Measurements from ENCODE around the gene SIGLEC5.

SIGLEC5 gene

GRCh38 chr19:51586103-51586728 lies 44.0 kb downstream of the SIGLEC5 start:
- no peak for DNase-seq

GRCh38 chr19:51576850-51577249 lies 53.4 kb downstream of the SIGLEC5 start:
- DNase-seq = no peak

GRCh38 chr19:51573331-51573730 lies 56.9 kb downstream of the SIGLEC5 start:
- no peak for DNase-seq

- no peak for DNase-seq
These were observed 57.3 kb downstream of the SIGLEC5 start for GRCh38 chr19:51572908-51573307.

GRCh38 chr19:51572410-51572809 lies 57.8 kb downstream of the SIGLEC5 start:
- no peak for DNase-seq

- no peak for DNase-seq
These were observed 58.6 kb downstream of the SIGLEC5 start for GRCh38 chr19:51571599-51571998.

- DNase-seq = peak; percentile 88 to 91
These were observed 59.1 kb downstream of the SIGLEC5 start, which contains the start of gene ZNF175 for GRCh38 chr19:51570962-51571575. ZNF175 (plus strand) TSS chr19:51571283; CDS start chr19:51573330, 2,047 bp downstream.

GRCh38 chr19:51568456-51568855 lies 61.7 kb downstream of the SIGLEC5 start:
- DNase-seq = no peak

- DNase-seq = no peak
These were observed 62.6 kb downstream of the SIGLEC5 start for GRCh38 chr19:51567583-51567982.

- DNase-seq = no peak
These were observed 63.6 kb downstream of the SIGLEC5 start for GRCh38 chr19:51566489-51567100.

GRCh38 chr19:51565583-51565982 lies 64.6 kb downstream of the SIGLEC5 start:
- DNase-seq = no peak

- DNase-seq = no peak
These were observed 65.4 kb downstream of the SIGLEC5 start for GRCh38 chr19:51564791-51565190.
